Posterior vena cava (tissue), 2 donors: Measurements from ENCODE around the gene PGC. TPM values are rescaled to one million over a fixed set of nuclear protein-coding genes. Genes with fewer than 3 reads are reported as not detected.
A peak's percentile ranks its signal among the peaks of the same experiment; 100 is the strongest.

Experiments
- DNase-seq: peaks from one replicate; pipeline ENCODE4 v3.0.0-alpha.2; 2020; ENCODE audit warnings: low spot score
- intact Hi-C, 2 donors: fragments of 100-400 bp; cut with DNase I; formaldehyde crosslinking; loops; one replicate each; pipeline versions ENCODE4 v1.14.1 to v1.14.2; 2022 to 2023
- total RNA-seq, 2 donors: library from RNA; stranded (reverse); fragmentation: NEBNext Ultra II Directional; extraction: Animal tissue kit (Norgen Biotek cat#: 25700); gene quantifications; one replicate each; pipeline ENCODE4 v1.2.1, GENCODE V29; 2021
- donor health status: DM: yes; HTN: yes; CAD: no.
- donor health status: DM: yes; HTN: yes; CAD: no.

The PGC gene
- total RNA-seq, 2 donors from 2014 or later = not detected

DNA sequence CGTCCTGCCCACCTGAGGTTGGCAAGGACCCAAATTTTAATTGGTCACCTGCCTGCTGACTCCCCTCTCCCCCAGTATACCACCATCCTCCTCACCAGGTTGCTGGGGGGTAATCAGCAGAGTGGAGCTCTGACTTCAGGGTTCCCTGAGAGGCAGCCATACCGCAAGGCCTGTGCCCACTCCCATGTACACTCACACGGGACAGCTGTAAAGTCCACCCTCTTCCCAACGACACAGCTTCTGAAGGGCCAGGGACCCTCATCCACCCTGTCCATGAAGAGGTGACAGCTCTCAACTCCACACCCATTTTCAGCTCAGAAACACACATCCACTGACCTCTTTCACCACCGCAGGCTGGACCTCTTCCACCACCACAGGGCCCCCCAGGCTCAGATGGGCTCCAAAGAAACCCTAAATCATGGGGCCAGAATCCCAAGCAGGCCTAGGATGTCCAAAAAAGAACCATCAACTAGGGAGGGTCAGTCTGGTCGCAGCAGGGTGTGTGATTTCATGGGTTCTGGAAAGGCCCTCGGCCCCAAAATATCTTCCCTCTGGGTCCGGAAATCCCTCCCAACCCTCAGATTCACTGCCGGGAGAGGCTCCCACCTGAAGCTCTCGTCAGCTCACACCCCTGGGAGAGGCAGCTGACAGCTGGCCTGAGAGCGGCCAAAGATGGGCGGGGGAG, 41.7 kb downstream of the PGC start:
- intact Hi-C loops = no loop called here
- no peak for DNase-seq

DNA sequence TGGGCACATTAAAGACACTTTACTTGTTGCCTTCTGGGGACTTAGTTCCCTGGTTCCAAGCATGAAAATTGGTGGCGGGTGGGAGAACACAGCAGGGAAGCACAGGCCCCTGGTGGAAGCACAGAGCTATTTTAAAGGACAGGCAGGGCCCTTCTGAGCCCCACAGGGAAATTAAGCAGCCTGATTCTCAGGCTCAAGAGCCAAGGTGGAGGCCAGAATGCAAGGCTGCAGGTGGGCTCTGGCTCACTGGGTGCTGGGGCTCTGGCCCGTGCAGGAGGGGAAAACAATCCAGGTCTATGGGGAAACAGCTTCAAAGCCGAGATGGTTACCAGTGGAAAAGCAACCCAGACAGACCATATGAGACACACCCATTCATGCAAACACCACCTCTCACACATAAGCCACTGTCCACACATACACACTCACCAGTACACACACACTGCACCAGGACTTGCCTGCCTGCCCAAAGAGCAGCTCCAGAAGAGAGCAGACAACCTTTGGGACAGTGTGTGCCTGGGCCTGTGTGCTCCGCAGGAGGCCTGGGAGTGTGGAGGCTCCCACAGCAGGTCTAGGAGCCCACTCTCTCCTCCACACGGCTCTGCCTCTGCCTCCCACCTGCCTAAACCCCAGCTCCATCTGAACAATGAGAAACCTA, 42.4 kb downstream of the PGC start:
- no peak for DNase-seq
- intact Hi-C loops = no loop called here

DNA sequence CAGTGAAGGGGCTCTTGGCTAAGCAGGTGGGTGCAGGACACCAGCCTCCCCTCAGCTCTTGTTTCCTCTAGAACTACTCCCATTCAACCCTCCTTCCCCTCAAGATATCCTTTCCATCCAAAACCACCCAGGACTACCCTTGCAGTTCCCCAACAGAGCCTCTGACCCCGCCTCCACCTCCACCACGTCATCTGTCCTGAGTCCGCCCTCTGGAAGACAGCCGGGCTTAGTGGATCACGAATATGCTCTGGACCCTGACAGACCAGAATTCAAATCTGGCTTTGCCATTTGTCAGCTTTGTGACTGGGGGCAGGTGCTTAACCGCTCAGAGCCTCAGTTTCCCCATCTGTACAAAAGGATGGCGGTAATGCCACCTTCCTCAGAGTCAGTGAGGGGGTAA, 43.2 kb downstream of the PGC start:
- intact Hi-C loops = no loop called here
- DNase-seq = no peak

DNA sequence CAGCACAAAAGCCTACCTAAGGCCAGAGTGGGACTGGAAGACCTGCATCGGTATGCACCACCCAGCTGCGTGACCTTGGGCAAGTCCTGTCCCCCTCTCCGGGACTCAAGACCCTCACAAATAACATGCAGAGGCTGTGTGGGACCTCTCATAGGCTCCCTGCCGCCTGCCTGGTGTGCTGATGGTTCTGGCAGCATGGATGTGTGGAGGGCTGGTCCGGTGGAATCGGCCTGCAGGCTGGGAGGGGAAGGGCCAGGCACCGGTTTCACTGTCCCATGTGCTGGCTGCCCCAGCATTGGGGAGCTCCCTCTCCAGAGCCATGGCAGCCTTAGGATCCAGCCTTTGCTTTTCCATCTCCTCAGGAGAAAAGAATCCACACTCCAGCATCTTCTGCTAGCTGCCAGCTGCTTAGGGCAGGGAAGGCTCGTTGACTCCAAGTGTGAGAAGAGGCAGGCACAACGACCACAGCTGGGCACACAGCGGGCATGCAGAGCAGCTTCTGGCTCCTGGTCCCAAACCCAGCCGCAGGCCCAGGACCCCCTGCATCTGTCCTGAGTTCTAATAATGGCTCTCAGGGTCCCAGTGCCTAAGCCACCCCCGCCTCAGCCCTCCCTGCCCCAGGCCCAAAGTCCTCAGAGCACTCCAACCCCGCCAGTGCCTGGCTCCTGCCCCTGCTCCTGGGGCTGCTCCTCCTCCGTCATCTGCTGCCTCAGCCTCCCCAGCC, 44.3 kb downstream of the PGC start:
- intact Hi-C loops = no loop called here
- no peak for DNase-seq

DNA sequence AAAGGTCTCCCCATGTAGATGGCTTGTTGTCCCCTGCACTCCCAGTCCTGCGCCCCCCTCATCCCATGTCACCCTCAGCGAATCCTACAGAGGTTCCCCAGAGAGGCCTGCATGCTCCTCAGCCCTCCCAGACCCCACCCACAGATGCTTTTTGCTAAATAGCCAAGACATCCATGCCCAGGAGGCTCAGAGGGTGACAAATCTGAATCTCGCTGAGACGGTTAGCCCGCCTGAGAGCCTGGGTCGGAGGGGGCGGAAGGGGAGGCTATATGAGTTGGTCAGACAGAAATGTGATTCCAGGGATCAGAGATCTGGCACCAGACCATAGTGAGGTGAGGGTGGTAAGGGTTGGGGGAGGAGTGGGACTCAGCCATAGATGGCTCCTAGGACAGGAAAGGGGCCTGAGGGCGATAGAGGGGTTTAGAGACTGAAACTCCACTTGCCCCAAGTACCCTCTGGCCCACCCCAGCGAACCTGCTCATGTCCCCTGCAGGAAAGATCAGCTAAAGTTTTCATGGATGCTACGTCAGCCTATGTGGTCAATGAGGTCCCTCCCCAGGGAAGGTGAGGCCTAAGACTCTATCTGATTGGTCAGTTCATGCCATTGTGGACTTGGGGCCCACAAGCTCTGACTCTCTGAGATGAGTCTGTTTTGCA, 45.0 kb downstream of the PGC start:
- DNase-seq = no peak
- intact Hi-C loops = no loop called here

DNA sequence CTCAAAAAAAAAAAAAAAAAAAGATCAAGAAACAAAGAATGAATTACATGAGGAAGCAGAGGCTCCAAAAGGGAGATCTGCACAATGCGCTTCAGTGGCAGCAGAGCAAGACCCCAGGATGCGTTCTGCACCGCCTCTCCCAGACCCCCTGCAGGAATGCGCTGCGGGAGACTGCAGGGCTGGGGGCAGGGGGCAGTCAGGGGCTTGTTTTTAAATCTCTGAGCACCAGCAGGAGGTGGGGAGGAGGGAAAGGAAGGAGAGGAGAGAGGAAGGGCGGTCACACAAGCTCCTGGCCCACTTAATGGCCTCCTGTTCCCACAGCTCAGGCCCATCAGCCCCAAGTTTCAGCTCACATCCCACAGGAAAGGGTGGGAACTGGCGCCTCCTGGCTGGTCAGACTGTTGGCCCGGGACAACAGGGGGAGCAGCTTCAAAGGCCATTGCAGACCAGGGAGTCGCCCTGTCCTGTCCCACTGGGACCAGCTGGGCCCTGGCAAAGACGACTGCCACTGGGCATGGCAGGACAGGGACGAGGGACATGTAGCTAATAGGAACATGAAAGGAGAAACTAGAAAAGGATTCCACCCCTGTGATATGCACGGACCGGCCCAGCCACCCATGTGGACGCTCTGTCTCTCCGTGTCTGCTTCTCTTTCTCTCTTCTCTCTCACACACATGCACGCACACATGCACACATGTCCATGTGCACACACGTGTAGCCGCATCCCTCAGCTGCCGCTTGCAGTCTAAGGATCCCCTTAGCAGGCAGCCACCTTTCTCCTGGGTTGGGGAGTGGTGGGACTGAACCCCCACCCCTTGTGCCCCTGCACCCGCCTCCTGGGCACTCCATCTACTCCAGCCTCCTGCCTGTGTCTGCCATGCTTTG, 46.5 kb downstream of the PGC start:
- DNase-seq = no peak
- intact Hi-C loops = no loop called here

DNA sequence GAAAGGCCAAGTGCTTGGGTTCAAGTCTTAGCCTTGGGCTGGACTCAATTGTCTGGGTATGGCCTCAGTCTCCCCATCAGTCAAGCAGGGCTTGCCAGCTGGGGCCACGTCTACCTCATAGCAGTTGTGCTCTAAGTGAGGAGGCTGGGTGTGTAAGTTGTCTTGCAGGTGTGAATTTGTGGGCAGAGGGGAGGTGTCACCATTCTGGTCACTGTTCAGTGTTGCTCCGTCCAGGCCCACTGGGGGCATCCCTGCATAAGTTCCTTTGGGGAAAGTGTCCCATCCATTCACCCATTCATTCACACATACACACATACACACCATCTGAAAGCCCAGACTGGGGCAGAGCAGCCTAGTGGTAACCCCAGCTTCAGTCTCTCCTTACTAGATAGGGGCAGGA, 48.1 kb downstream of the PGC start:
- DNase-seq = no peak
- intact Hi-C loops = no loop called here

DNA sequence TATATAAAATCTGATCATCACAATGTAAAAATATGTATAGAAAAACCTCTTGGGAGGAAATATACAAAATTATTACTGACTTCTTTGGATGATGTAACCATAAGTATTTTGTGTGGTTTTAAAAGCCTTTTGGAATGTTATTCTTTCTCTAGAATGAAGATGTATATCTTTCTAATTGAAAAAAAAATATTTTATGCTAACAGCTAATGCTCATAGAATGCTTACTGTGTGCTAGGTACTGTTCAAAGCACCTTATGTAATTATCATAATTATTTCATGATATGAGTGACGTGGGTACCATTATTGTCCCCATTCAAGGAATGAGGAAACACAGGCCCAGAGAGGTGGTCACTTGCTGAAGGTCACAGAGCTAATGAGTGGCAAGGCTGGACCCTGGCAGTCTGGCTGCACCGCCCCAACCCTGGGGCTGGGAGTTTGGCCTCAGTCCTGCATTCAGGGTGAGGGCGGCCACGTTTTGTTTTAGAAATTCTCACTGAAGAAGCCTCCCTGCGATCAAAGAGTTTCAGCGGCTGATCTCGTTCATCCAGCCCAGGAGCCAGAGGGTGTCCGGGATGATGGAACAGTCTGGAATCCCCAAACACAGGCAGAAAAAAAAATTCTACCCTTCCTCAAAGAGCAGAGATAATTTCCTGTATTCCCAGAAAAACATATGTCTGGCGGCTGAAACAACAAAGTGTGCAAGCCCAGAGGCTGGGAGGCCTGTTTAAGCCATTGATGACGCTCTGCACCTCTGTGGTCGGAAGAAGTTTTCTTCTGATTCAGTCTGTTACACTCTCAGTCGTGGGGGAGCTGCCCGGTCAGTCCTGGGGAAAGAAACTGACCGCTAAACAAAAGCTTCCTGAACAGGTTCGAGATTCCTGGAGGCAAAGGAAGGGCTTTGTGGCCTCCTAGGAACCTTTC, 49.1 kb downstream of the PGC start:
- DNase-seq = no peak
- intact Hi-C loops = no loop called here

DNA sequence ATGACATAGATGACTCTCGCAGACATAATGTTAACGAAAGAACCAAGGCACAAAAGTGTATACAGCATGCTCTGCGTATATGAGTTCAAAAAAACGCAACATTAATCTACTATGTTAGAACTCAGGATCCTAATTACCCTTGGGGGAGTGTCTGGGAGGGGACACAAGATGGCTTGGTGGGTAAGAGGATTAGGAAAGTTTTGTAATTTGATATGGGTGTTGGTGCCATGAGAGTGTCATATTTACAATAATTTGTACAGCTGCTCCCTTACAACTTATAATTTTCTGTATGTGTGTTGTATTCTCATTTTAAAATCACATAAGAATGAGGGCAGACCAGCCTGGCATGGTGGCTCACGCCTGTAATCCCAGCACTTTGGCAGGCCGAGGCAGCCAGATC, 50.4 kb downstream of the PGC start:
- DNase-seq = no peak
- intact Hi-C loops = no loop called here

DNA sequence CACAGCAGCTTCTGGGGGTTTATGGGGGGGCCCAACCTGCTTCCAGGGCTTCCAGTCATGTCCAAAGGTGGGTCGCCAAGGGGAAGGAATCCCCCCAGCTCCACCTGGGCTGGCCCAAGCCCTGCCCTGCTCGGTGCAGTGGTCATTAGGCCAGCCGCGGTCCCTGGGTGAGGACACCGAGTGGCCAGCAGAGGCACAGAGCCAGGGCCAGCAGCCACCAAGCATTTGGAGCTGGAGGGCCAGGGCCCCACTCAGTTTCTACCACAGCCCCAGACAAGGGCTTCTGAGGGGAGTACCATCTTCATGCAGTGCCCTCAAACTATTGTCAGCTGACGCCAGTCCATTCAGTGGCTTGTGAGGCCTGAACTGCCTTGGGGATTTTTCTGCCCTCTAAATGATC, 51.4 kb downstream of the PGC start:
- intact Hi-C loops = no loop called here
- no peak for DNase-seq

DNA sequence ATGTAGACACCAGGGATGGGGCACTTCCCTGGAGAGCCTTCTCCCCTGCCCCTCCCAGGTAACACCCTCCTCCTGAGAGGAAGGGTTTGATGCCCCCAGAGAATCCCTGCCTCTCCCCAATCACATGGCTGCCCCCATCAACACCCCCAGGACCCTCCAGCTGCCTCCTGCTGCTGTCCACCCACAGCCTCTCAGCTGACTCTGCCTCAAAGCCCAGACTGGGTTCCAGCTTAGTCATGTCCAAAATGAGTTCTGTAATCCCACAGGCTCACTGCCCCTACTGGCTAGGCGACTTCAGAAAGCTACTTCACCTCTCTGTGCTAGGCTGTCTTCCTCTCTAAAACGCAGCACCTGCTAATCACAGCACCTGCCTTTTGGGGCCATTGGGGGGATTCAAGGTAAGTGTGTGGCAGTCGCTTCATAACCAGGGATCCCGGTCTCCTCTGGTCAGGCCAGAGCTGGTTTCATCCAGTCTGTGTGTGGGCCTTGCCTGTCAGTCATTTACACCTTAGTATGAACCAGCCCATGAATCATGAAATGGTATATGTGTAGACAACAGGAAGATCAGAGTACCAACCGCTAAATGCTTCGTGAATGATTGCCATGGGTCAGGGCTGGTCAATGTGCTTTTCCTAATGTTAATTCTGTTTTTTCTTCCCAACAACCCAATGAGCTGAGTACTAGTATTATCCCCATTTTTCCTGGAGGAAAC, 52.2 kb downstream of the PGC start:
- DNase-seq = no peak
- intact Hi-C loops = no loop called here

DNA sequence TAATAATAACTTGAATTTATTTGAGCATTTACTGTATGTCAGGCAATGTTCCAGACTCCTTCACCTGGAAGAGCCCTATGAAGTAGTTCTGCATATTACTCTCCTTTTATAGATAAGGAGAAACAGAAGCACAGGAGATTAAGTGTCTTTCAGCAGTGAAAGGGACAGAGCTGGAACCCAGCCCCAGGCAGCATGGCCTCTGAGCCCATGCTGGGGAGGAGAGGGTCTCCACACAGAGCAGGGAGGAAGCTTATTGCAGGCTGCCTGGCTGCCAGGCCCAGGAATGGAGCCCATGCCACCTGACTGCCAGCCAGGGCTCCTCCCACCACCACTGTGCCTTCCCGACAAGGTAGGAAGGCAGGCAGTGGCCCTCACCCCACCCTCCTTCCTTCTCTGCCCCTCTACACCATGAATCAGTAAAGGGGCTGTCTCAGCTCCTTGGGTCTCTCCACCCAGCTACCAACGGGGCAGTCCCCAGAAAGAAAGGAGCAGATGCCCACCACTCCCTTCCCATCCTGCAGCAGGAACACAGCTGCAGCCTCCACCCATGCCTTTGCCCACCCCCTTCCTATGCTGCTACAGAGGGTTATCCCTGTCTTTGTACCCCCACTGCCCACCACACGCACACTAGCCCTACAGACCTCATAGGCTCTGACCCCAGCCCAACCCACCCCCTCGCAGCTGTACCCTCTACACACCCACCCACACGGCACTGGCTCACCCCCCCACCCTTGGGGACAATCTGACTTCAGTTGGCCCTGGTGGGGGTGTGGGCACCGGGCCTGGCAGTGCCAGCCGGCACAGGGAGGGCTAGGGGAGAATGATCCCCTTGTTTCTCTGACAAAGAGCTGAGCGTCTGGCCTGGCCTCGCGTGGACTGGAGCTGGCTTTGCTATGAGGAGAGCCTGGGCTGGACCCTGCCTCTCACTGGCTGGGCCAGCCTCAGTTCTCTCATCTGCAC, 53.6 kb downstream of the PGC start:
- DNase-seq = no peak
- intact Hi-C loops = no loop called here

DNA sequence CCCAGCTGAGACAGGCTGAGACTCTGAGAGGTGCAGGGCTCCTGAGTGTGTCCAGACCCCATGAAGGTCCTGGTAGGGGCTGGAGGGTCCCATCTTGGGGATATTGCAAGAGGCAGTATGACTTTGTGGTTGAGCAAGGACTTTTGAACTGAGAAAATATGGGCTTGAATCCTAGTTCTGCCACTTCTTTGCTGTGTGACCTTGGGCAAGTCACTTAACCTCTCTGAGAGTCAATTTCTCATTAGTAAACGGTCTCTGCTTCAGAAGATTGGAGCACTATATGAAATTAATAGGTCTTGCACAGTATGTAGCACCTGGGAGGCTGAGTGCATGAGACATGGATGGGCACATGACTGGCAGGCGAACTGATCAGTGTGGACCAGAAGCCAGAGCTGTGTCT, 54.5 kb downstream of the PGC start:
- peak; percentile 29 for DNase-seq
- intact Hi-C loops = no loop called here

DNA sequence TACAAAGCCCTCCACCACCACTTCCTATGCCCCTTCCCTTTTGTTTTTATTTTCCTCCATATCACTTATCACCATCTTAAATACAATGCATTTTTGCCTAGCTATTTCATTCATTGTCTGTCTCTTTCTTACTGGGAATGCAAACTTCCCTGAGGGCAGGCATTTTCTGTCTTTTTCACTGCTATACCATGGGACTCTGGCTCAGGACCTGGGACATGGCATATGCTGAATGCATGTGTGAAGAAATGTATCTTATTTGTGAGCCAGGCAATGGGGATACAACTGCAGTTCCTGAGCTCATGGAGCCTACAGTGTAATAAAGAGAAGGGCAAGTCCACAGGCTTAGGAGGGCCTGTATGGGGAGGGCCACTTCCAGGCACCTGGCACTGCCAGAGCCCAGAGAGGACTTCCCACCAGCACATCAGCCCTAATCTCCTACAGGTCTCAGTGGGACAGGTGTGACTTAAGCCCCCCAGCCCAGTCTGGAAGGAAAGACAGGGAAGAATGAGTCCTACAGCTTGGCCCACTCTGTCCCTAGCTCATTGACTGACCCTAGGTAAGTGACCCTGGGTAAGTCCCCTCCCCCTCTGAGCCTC, 55.0 kb downstream of the PGC start:
- intact Hi-C loops = no loop called here
- peak; percentile 28 for DNase-seq

DNA sequence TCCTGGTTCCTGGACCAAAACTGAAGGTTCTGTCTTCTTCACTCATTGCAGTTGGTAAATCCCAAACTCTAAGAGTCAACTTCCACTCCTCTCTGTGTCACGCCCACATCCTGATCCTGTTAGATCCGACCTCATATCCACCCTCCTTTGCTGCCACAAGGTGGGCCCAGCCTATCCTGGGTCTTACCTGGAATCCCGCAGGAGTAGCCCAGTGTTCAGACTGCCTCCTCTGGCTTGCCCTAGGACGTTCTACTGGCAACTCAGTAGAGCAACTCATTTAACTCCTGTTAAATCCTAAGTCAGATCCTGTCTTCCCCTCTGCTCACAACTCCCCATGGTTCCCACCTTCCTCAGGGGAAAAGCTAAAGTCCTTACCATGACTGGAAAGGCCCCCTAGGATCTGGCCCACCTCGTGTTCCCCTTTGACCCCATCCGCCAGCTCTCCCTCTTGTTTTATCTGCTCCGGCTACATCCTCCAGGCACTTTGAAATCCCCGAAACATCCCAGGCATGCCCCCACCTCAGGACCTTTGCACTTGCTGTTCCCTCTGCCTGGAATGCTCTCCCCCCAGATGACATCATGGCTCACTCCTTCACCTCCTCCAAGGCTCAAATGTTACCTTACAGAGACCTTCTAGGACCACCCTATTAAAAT, 55.6 kb downstream of the PGC start:
- peak; percentile 53 for DNase-seq
- intact Hi-C loops = no loop called here
